ENCODE measurements around the gene CFAP410. TPM values are rescaled to one million over a fixed set of nuclear protein-coding genes. Genes with fewer than 3 reads are reported as not detected.

CFAP410 gene
- total RNA-seq, 6 experiments from 2014 or later: 6.9 to 15.4 (median 13.1) TPM

- H3K36me3 ChIP-seq: no peaks in the 10 kb centered on the region
- TF ChIP-seq CTCF (IDR thresholded peaks at IDR 0.05): no peak
- TF ChIP-seq POLR2A (IDR thresholded peaks at IDR 0.05): no peak
- H3K4me1 ChIP-seq: peaks cover 0 to 41% (median 14%) of the 10 kb centered on the region in 4 donors
- ATAC-seq (no peak), DNase-seq (no peak)
- peak overlapping the region; percentile 66 to 88 (median 71) for H3K4me3 ChIP-seq
- H3K9me3 ChIP-seq: no peaks in the 10 kb centered on the region
- 22% methylated on average over 10 of the region's 10 CpGs for WGBS (ENCODE audit: insufficient coverage, low coverage, low lambda C conversion rate, missing lambda C conversion rate)
- intact Hi-C loops (cut with DNase I): no loop called here
- H3K27ac ChIP-seq: peak overlapping the region; percentile 84 to 88 (median 86)
- no peaks in the 10 kb centered on the region for H3K27me3 ChIP-seq
These were observed 40.1 kb downstream of the CFAP410 start for GRCh38 chr21:44299085-44299457.

- TF ChIP-seq CTCF (IDR thresholded peaks at IDR 0.05) (no peak), POLR2A (IDR thresholded peaks at IDR 0.05) (no peak)
- WGBS (ENCODE audit: insufficient coverage, low coverage, low lambda C conversion rate, missing lambda C conversion rate): 85% methylated on average over 2 of the region's 2 CpGs
- Histone ChIP-seq H3K4me1 (peaks cover 0 to 34% (median 11%) of the 10 kb centered on the region in 4 donors), H3K27ac (no peak overlapping the region), H3K9me3 (no peaks in the 10 kb centered on the region), H3K27me3 (no peaks in the 10 kb centered on the region), H3K36me3 (no peaks in the 10 kb centered on the region), H3K4me3 (no peak overlapping the region)
- no peak for ATAC-seq
- intact Hi-C loops (cut with DNase I): no loop called here
- no peak for DNase-seq
These were observed 40.9 kb downstream of the CFAP410 start for GRCh38 chr21:44298301-44298700.

GRCh38 chr21:44297525-44298290, 41.5 kb downstream of the CFAP410 start:
- Histone ChIP-seq H3K27me3 (no peaks in the 10 kb centered on the region), H3K4me1 (peaks cover 0 to 28% (median 8%) of the 10 kb centered on the region in 4 donors), H3K27ac (no peak overlapping the region), H3K9me3 (no peaks in the 10 kb centered on the region), H3K4me3 (no peak overlapping the region), H3K36me3 (no peaks in the 10 kb centered on the region)
- intact Hi-C loops (cut with DNase I): no loop called here
- DNase-seq (peak; percentile 85 to 88 (median 86)), ATAC-seq (peak; percentile 66 to 73 (median 68))
- 7% methylated on average over 7 of the region's 22 CpGs for WGBS (ENCODE audit: insufficient coverage, low coverage, low lambda C conversion rate, missing lambda C conversion rate)
- TF ChIP-seq CTCF (IDR thresholded peaks at IDR 0.05) (peak; percentile 78 to 84 (median 84)), POLR2A (IDR thresholded peaks at IDR 0.05) (no peak)

- Histone ChIP-seq H3K27me3 (no peaks in the 10 kb centered on the region), H3K9me3 (no peaks in the 10 kb centered on the region), H3K27ac (no peak overlapping the region), H3K36me3 (no peaks in the 10 kb centered on the region), H3K4me1 (peaks cover 0 to 20% (median 8%) of the 10 kb centered on the region in 4 donors), H3K4me3 (no peak overlapping the region)
- TF ChIP-seq CTCF (IDR thresholded peaks at IDR 0.05) (no peak), POLR2A (IDR thresholded peaks at IDR 0.05) (no peak)
- intact Hi-C loops (cut with DNase I): no loop called here
- ATAC-seq: no peak
- no peak for DNase-seq
- 40% methylated on average over 1 of the region's 13 CpGs for WGBS (ENCODE audit: insufficient coverage, low coverage, low lambda C conversion rate, missing lambda C conversion rate)
These were observed 42.3 kb downstream of the CFAP410 start for GRCh38 chr21:44296916-44297315.
